ENCODE data around the gene FMO2.

The FMO2 gene, protein sequence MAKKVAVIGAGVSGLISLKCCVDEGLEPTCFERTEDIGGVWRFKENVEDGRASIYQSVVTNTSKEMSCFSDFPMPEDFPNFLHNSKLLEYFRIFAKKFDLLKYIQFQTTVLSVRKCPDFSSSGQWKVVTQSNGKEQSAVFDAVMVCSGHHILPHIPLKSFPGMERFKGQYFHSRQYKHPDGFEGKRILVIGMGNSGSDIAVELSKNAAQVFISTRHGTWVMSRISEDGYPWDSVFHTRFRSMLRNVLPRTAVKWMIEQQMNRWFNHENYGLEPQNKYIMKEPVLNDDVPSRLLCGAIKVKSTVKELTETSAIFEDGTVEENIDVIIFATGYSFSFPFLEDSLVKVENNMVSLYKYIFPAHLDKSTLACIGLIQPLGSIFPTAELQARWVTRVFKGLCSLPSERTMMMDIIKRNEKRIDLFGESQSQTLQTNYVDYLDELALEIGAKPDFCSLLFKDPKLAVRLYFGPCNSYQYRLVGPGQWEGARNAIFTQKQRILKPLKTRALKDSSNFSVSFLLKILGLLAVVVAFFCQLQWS

GRCh38 chr1:171185091-171185490, at the start of gene FMO2:
TSS of gene FMO2 (plus strand) at chr1:171185300. CDS start at chr1:171185714, 414 bp downstream.
- no peak for DNase-seq

- no peak for DNase-seq
These were observed 47.5 kb upstream of the FMO2 start for GRCh38 chr1:171137580-171137979.

- DNase-seq = no peak
These were observed 46.1 kb upstream of the FMO2 start for GRCh38 chr1:171138980-171139379.

DNA sequence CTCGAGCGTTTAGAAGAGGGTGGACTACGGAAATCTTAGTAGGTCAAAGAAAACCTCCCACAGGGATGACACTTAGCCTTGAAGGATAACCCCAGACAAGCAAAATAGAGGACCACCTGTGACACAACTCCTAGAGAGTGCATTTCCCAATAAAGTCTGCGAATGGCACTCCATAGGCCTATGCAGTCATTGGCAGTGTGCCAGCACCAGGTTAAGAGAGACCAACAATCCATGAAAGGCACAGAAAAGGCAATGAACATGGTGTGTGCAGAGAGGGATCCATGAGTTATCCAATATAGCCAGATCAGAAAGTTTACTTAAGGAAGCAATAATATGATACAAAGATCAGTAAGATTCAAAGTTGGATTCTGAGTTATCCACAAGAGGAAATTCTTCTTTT, 45.2 kb upstream of the FMO2 start:
- no peak for DNase-seq

- DNase-seq = no peak
These were observed 44.7 kb upstream of the FMO2 start for GRCh38 chr1:171140401-171140800.

GRCh38 chr1:171140956-171141687, 44.0 kb upstream of the FMO2 start:
- DNase-seq = no peak

GRCh38 chr1:171141688-171142415, 43.2 kb upstream of the FMO2 start:
- DNase-seq = no peak

- no peak for DNase-seq
These were observed 42.4 kb upstream of the FMO2 start for GRCh38 chr1:171142416-171143385.

- DNase-seq = no peak
These were observed 34.9 kb upstream of the FMO2 start for GRCh38 chr1:171150156-171150555.

DNA sequence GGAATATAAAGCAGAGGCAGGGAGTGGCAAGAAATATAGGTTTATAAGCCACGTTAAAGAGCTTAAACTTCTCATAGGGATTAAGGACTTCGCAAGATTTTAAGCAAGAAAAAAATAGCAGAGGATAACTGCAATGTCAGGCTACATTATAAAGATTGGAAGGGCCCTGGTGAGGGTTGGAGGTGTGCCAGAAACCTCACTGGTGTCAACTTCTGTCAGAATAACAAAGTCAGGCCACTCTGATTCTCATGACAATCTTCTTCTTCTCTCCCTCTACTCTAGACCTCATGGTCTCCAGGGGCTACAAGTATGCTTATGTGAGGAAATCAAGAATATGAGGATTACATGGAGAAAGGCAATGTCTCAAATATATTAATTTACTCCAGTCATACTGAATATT, 32.6 kb upstream of the FMO2 start:
- no peak for DNase-seq

DNA sequence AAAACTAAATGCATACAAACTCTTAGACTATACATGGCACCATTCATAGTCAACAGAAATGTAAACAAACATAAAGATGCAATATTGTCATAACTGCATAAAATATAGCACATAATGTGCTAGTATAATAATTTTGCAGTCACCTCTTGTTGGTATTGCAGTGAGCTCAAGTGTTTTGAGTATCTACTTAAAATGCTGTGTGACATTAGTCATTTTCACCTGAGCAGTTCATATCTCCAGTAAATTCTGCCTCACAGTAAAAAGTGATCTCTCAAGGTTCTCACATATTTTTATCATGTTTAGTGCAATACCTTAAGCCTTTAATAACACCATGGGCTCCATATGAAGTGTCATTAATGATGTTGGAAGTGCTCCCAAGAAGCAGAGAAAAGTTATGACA, 29.6 kb upstream of the FMO2 start:
- DNase-seq = no peak

DNA sequence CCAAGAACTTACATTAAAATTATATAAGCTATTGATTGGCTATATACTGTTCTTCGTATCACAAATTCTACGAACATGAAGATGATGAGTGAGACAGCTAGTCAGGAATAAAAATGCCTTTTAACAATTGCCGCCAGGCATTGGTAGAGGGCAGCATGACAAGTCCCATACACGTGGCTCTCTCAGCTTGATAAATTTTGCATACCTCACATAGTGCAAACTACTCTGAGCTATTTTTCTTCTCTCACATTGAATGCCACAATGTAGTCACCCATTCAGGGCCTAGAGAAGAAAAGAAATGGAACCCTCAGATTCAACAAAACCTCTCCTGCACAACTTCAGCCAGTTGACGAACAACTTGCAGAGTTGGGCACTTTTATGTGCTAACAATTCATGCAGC, 27.0 kb upstream of the FMO2 start:
- no peak for DNase-seq

GRCh38 chr1:171158551-171158950, 26.5 kb upstream of the FMO2 start:
- DNase-seq = no peak

DNA sequence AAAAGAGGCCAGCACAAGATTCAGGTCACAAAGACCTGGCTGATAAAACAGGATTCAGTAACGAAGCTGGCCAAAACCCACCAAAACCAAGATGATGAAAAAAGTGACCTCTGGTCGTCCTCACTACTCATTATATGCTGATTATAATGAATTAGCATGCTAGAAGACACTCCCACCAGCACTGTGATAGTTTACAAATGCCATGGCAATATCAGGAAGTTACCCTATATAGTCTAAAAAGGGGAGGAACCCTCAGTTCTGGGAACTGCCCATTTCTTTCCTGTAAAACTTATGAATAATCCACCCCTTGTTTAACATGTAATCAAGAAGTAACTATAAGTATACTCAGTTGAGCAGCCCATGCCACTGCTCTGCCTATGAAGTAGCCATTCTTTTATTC, 26.0 kb upstream of the FMO2 start:
- DNase-seq = no peak

DNA sequence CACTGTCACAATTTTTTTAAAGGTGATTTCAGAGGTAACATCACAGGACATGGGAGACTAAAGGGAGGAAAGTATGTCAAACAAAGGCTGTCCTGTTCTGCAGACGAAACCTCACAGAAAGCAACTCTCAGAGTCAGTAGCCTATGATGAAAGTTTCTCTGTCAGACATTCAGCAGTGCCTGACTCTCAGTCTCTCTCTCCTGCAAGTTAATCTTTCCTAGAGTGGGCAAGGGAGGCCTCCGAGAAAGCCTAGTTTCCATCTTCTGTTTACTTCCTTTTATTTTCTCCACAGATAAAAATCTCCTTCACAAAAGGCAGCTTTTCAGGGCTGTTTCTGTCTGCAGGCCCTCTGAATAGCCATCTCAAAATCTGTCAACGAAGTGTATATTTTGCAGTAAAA, 24.9 kb upstream of the FMO2 start:
- no peak for DNase-seq

GRCh38 chr1:171160639-171161354, 24.3 kb upstream of the FMO2 start:
- DNase-seq = no peak

- no peak for DNase-seq
These were observed 23.7 kb upstream of the FMO2 start for GRCh38 chr1:171161431-171161830.

- DNase-seq = no peak
These were observed 18.7 kb upstream of the FMO2 start for GRCh38 chr1:171166361-171166760.

- DNase-seq = no peak
These were observed 17.3 kb upstream of the FMO2 start for GRCh38 chr1:171167785-171168184.

- DNase-seq = no peak
These were observed 12.6 kb upstream of the FMO2 start for GRCh38 chr1:171172471-171172870.

DNA sequence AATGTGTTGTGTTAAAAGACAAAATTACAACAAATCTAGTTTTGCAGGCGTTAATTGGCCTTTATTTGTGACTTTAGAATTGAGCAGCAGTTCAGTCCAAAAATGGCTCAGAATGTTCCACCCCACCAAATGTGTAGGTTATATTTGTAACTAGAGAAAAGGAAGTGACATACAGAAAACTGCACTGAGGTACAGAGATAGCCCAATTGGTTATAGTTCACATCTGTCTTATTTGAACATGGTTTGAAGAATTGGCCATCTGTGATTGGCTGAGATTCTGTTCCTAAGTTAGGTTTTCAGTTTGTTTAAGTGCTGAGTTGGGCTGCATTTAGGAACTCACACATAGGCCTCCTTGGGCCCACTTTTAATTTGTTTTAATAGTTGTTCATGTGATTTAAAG, 12.0 kb upstream of the FMO2 start:
- no peak for DNase-seq
